ENCODE results near the gene MNAT1. TPM values are rescaled to one million over a fixed set of nuclear protein-coding genes. Genes with fewer than 3 reads are reported as not detected.

The MNAT1 gene
- total and polyA plus RNA-seq, 9 of the 15 experiments (the other 6 are each of a cell fraction or from before 2014, with no cell fraction given) = 37.8 to 83.3 (median 60.4) TPM

GRCh38 chr14:60723116-60723906, 11.2 kb upstream of the MNAT1 start (continued):
- TF ChIP-seq IRF1 (CRISPR knock-in tag; IDR thresholded peaks at IDR 0.05; ENCODE audit: borderline replicate concordance) (no peak), ZNF282 (CRISPR knock-in tag; IDR thresholded peaks at IDR 0.05) (no peak), CEBPG (CRISPR knock-in tag; IDR thresholded peaks at IDR 0.05) (no peak), CEBPG (tag; conservative IDR thresholded peaks at IDR 0.05 in 1 of 2, IDR thresholded peaks at IDR 0.05 in 1 of 2) (no peak), SAFB (IDR thresholded peaks at IDR 0.05; ENCODE audit: borderline replicate concordance, low read depth, low read length) (0 out of 2 replicates have a peak, but pooled peaks have one; percentile 11), TBP (optimal IDR thresholded peaks at IDR 0.05; ENCODE audit: low read depth, low read length) (peak; percentile 13), MAZ (CRISPR knock-in tag; conservative IDR thresholded peaks at IDR 0.05 in 1 of 2, IDR thresholded peaks at IDR 0.05 in 1 of 2) (peak in 1 of 2 experiments; percentile 37; a peak in 2 of 4 replicates), ZNF75A (CRISPR knock-in tag; IDR thresholded peaks at IDR 0.05) (no peak), CTBP1 (IDR thresholded peaks at IDR 0.05; ENCODE audit: borderline replicate concordance) (0 out of 2 replicates have a peak, but pooled peaks have one; percentile 19), POLR2G (IDR thresholded peaks at IDR 0.05; ENCODE audit: low read depth, low read length) (peak; percentile 71), HMGN3 (IDR thresholded peaks at IDR 0.05; ENCODE audit: borderline replicate concordance, extremely low read depth, insufficient read length, low read depth, low read length) (peak; percentile 33), MECOM (CRISPR knock-in tag; IDR thresholded peaks at IDR 0.05) (no peak), CTCF (IDR thresholded peaks at IDR 0.05 in 2 of 3, conservative IDR thresholded peaks at IDR 0.05 in 1 of 3; ENCODE audit: insufficient read depth in 2 of 3, low read depth in 1 of 3, low read length in 3 of 3) (0 out of 6 replicates have a peak, but pooled peaks of 1 of the 3 experiments have one; percentile 1), NRF1 (conservative IDR thresholded peaks at IDR 0.05 in 1 of 2, IDR thresholded peaks at IDR 0.05 in 1 of 2) (peak; percentile 56 to 63)
- TF ChIP-seq, protein P1, sequence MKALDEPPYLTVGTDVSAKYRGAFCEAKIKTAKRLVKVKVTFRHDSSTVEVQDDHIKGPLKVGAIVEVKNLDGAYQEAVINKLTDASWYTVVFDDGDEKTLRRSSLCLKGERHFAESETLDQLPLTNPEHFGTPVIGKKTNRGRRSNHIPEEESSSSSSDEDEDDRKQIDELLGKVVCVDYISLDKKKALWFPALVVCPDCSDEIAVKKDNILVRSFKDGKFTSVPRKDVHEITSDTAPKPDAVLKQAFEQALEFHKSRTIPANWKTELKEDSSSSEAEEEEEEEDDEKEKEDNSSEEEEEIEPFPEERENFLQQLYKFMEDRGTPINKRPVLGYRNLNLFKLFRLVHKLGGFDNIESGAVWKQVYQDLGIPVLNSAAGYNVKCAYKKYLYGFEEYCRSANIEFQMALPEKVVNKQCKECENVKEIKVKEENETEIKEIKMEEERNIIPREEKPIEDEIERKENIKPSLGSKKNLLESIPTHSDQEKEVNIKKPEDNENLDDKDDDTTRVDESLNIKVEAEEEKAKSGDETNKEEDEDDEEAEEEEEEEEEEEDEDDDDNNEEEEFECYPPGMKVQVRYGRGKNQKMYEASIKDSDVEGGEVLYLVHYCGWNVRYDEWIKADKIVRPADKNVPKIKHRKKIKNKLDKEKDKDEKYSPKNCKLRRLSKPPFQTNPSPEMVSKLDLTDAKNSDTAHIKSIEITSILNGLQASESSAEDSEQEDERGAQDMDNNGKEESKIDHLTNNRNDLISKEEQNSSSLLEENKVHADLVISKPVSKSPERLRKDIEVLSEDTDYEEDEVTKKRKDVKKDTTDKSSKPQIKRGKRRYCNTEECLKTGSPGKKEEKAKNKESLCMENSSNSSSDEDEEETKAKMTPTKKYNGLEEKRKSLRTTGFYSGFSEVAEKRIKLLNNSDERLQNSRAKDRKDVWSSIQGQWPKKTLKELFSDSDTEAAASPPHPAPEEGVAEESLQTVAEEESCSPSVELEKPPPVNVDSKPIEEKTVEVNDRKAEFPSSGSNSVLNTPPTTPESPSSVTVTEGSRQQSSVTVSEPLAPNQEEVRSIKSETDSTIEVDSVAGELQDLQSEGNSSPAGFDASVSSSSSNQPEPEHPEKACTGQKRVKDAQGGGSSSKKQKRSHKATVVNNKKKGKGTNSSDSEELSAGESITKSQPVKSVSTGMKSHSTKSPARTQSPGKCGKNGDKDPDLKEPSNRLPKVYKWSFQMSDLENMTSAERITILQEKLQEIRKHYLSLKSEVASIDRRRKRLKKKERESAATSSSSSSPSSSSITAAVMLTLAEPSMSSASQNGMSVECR (CRISPR knock-in tag; IDR thresholded peaks at IDR 0.05) = 0 out of 2 replicates have a peak, but pooled peaks have one; percentile 30

Measured in K562 (cell line).